BJ (cell line): Measurements from ENCODE around the gene PGC. TPM values are rescaled to one million over a fixed set of nuclear protein-coding genes. Genes with fewer than 3 reads are reported as not detected.

ENCODE experiments used
- CTCF ChIA-PET: fragments of 350-600 bp; formaldehyde crosslinking; extraction: SDS; loops from one replicate; lab custom pipeline; 2021; ENCODE audit warnings: antibody characterized with exemption, inconsistent platforms; lab: Yijun Ruan, JAX
- POLR2A ChIA-PET: fragments of 300-600 bp; sonication (Branson Sonifier 250); formaldehyde crosslinking; extraction: SDS; loops from one replicate; lab custom pipeline; 2021; ENCODE audit warnings: antibody characterized with exemption; lab: Charles Lee
- DNase-seq: peaks from one replicate; pipeline ENCODE4 v3.0.0-alpha.2; 2011; ENCODE audit warnings: low read depth
- H3K27me3 ChIP-seq: 2 replicates; pipeline ENCODE4 v1.6.0; 2011; ENCODE audit warnings: low read length; ENCODE audit not compliant: control insufficient read depth, insufficient read depth
- H3K36me3 ChIP-seq: 2 replicates; pipeline ENCODE4 v1.5.1; 2011; ENCODE audit warnings: low read length; ENCODE audit not compliant: control insufficient read depth, insufficient read depth
- H3K4me3 ChIP-seq: 2 replicates; pipeline ENCODE4 v1.5.1; 2011; ENCODE audit warnings: low read depth, mild to moderate bottlenecking, control low read depth, low read length
- polyA plus RNA-seq: library from polyadenylated mRNA; depleted of rRNA; stranded (reverse); fragments of >200 nt; gene quantifications from 2 replicates; pipeline ENCODE4 v1.2.3, GENCODE V29; 2011
- TF ChIP-seq, protein P1 (sequence below): IDR thresholded peaks from 2 replicates; pipeline ENCODE4 v1.5.1; 2011; ENCODE audit warnings: low read depth, mild to moderate bottlenecking, control low read depth, inconsistent platforms, low read length, moderate library complexity; ENCODE audit not compliant: insufficient read depth

The PGC gene
- polyA plus RNA-seq, 1 experiment = not detected

DNA sequence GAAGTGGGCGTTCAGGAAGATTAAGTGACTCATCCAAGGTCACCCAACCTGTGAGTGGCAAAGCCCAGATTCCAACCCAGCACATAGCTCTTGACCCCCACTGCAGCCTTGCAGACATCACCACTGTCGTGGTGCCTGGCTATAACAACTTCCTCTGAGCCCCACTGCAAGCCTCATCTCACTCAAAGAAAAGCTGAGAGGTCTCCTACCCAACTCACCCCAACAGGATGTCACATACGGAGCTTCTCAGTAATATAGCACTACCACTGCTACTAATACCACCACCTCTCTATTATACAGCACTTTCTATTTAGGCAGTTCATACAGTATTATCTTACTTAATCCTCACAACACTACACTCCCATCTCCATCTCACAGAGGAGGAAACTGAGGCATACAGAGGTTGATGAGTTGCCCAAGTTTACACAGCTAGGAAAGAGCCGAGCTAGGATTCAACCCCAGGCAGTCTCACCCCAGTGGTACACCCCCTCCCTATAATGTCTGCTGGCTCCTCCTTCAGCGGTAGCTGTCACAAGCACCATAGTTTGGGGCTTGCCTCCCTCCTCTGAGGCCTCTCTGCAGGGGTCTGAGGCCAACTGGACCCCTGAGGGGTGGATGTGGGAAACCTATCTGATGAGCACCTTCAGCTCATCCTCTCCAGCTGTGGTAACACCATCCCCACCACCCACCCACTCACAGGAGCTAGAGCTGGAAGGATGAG lies 31.2 kb downstream of the PGC start:
- TF ChIP-seq, protein P1, sequence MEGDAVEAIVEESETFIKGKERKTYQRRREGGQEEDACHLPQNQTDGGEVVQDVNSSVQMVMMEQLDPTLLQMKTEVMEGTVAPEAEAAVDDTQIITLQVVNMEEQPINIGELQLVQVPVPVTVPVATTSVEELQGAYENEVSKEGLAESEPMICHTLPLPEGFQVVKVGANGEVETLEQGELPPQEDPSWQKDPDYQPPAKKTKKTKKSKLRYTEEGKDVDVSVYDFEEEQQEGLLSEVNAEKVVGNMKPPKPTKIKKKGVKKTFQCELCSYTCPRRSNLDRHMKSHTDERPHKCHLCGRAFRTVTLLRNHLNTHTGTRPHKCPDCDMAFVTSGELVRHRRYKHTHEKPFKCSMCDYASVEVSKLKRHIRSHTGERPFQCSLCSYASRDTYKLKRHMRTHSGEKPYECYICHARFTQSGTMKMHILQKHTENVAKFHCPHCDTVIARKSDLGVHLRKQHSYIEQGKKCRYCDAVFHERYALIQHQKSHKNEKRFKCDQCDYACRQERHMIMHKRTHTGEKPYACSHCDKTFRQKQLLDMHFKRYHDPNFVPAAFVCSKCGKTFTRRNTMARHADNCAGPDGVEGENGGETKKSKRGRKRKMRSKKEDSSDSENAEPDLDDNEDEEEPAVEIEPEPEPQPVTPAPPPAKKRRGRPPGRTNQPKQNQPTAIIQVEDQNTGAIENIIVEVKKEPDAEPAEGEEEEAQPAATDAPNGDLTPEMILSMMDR = no peak
- CTCF ChIA-PET = interaction anchor here (0.8 to 3.6 kb wide), 5 partner anchors 11 to 70 kb away, joined by 3 to 29 read pairs (median 4); partner anchors contain the start of gene TFEB
- POLR2A ChIA-PET = no interaction called here

DNA sequence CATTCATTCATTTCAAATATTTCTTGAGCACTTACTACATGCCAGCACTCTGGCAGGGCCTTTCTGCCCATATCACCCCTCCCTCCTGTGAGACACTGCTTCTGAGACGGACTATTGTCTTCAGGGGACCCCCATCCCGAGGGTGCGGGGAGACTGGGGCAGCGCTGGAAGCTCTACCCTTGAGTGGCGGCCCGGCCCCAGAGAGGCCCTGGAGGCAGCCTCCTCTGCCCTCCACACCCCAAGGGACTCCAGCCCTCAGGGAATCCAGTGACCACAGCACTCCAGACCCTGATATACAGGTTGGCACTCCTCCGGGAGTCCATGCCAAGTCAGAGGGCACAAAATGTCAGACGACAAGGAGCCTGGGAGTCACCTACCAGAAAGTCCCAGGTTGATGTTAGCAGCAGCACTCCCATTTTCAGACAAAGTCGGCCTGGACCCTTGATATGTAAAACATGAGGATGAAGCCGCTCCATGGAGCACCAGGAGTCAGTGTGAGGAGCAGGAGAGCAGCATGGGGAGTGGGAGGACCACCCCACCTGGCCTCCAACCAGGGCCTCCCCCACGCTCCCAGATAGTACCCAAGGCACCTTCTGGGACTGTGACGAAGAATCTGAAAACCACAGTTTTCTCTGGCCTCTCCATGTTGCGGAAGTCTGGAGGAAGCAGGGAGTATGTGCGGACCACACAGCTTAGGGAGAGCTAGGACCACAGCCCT lies 32.5 kb downstream of the PGC start:
- TF ChIP-seq, protein P1 = no peak
- POLR2A ChIA-PET = no interaction called here
- H3K27me3 ChIP-seq = no peaks in the 10 kb centered on the region
- no peak for DNase-seq
- H3K36me3 ChIP-seq = peaks cover 1% of the 10 kb centered on the region
- CTCF ChIA-PET = interaction anchor here (0.8 to 3.6 kb wide), 2 partner anchors 9 to 34 kb away, joined by 3 to 29 read pairs; no protein-coding TSS in a partner anchor
- no peak overlapping the region for H3K4me3 ChIP-seq

More for the DNA sequence above, 31.2 kb downstream of the PGC start:
- no peak for DNase-seq
- Histone ChIP-seq H3K36me3 (no peaks in the 10 kb centered on the region; the same call in none of the 2 replicates), H3K27me3 (no peaks in the 10 kb centered on the region), H3K4me3 (no peak overlapping the region)

DNA sequence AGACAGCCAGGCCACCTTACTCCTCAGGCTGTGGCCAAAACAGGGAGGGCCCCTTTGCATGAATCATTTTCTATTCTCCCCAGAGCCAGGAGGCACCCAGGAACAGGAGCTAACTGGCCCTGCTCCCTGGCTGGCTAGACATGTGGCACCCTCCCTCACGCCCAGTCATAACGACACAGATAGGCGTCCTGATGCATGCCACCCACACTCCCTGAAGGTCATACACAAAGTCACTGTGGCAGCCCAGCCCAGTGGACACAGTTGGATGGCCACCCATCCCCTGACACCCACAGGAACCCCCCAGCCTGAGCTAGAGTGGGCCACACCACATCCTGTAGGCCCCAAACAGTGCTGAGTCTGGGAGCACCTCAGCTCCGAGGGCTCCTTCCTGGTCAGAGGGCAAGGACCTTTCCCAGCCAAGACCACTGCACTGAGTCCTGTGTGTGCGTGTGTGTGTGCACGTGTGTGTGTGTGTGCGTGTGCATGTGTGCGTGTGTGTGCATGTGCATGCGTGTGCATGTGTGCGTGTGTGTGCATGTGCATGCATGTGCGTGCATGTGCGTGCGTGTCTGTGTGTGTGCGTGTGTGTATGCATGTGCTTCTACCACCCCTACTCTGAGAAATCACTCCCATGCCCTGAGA lies 33.4 kb downstream of the PGC start:
- CTCF ChIA-PET = interaction anchor here (0.8 to 2.0 kb wide), 6 partner anchors 9 to 340 kb away, joined by 3 to 11 read pairs (median 4); partner anchors contain the start of gene TFEB

DNA sequence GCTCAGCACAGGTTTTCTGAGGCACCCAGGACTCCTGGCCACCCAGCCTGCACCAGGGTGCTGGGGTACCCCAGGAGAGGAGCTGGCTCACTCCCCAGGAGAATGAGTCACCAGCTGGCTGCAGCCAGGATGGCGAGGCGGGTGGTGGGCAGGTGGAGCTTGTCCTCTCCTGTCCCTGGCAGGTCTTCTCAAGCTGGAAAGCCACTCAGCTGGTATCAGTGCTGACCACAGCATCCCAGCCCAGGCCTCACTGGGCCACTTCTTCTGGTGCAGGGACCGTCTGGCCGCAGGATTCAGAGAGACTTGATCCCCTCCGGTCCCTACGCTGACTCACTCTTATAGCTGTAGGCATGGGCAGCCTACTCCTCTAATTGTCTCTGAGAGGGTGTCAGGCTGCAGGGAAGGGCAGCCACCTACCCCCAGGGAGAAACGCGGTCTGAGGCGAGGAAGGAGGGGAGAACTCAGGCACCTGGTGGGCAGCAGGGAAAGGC lies 34.0 kb downstream of the PGC start:
- POLR2A ChIA-PET = no interaction called here
- CTCF ChIA-PET = interaction anchor here (0.6 to 2.0 kb wide), 7 partner anchors 10 to 339 kb away, joined by 3 to 11 read pairs (median 3); partner anchors contain the start of gene TFEB

More for the DNA sequence above, 33.4 kb downstream of the PGC start:
- Histone ChIP-seq H3K4me3 (no peak overlapping the region), H3K36me3 (peaks cover 1% of the 10 kb centered on the region), H3K27me3 (no peaks in the 10 kb centered on the region)
- POLR2A ChIA-PET = no interaction called here
- TF ChIP-seq, protein P1 = no peak
- no peak for DNase-seq

More for the DNA sequence above, 34.0 kb downstream of the PGC start:
- no peaks in the 10 kb centered on the region for H3K27me3 ChIP-seq
- DNase-seq = no peak
- TF ChIP-seq, protein P1 = no peak
- H3K36me3 ChIP-seq = peaks cover 1% of the 10 kb centered on the region
- H3K4me3 ChIP-seq = no peak overlapping the region
